Panc1 (cell line): ENCODE results near the gene TNFSF12.

Source experiments
- CTCF ChIP-seq: fragments of 450-650 bp; IDR thresholded peaks from 2 replicates; pipeline ENCODE4 v1.5.1; 2017; ENCODE audit warnings: mild to moderate bottlenecking
- POLR2AphosphoS5 ChIP-seq: IDR thresholded peaks from 2 replicates; pipeline ENCODE4 v1.6.1; 2012; ENCODE audit warnings: mild to moderate bottlenecking, low read depth, low read length, moderate library complexity
- REST ChIP-seq, 2 experiments: IDR thresholded peaks; 2 replicates each; pipeline ENCODE4 v1.6.1; 2011 to 2012; ENCODE audit warnings: low read depth in 2 of 2, control low read depth in 1 of 2, low read length in 1 of 2, mild to moderate bottlenecking in 1 of 2, moderate library complexity in 1 of 2; ENCODE audit not compliant: insufficient read depth in 1 of 2
- TCF7L2 ChIP-seq: IDR thresholded peaks from 2 replicates; pipeline ENCODE4 v1.6.1; 2011; ENCODE audit warnings: mild to moderate bottlenecking, low read depth, low read length, inconsistent platforms

GRCh38 chr17:7551396-7551795 is 2.5 kb downstream of the TNFSF12 start:
- TF ChIP-seq CTCF: no peak
- no peak for TF ChIP-seq POLR2AphosphoS5
- TF ChIP-seq REST (IDR thresholded peaks at IDR 0.05; ENCODE audit: insufficient read depth in 1 of 2, low read depth in 2 of 2, low read length in 1 of 2): no peak
- TF ChIP-seq TCF7L2: no peak
